GM12878 (cell line): ENCODE results near the gene GFRA1. TPM values are rescaled to one million over a fixed set of nuclear protein-coding genes. Genes with fewer than 3 reads are reported as not detected.

Experiments
- ATAC-seq: fragments of 200-7000 bp; cut with Tn5 transposase; 3 replicates; pipeline ENCODE4 v1.9.1; 2020; ENCODE audit warnings: mild to moderate bottlenecking, moderate library complexity
- BruUV-seq: library from RNA; stranded (reverse); fragments of 400-500 nt; replicated peaks from 2 replicates; lab custom pipeline; 2021; lab: Mats Ljungman, UMichigan
- CTCF ChIA-PET: fragments of 300-600 bp; sonication (Branson Sonifier 250); formaldehyde crosslinking; extraction: SDS; loops from one replicate; lab custom pipeline; 2021; ENCODE audit warnings: inconsistent platforms; lab: Yijun Ruan, JAX
- POLR2A ChIA-PET: fragments of 350-600 bp; formaldehyde crosslinking; extraction: SDS; loops from one replicate; lab custom pipeline; 2021; ENCODE audit warnings: inconsistent platforms; lab: Charles Lee
- RAD21 ChIA-PET: fragments of 300-600 bp; sonication (Branson Sonifier 250); formaldehyde crosslinking; loops from one replicate; lab custom pipeline; 2023; ENCODE audit warnings: antibody characterized with exemption; ENCODE audit not compliant: unreplicated experiment; lab: Charles Lee
- SMC1A ChIA-PET: fragments of 300-600 bp; sonication (Branson Sonifier 250); formaldehyde crosslinking; loops from one replicate; lab custom pipeline; 2023; ENCODE audit not compliant: unreplicated experiment, uncharacterized antibody; lab: Charles Lee
- DNase-seq: peaks from one replicate; pipeline ENCODE4 v3.0.0-alpha.2; 2011; ENCODE audit warnings: low read depth, low spot score
- FAIRE-seq: peaks from 3 replicates; lab custom pipeline; 2011; peaks lifted over from hg19 to GRCh38; lab: Jason Lieb, UNC
- H2AFZ ChIP-seq: 2 replicates; pipeline ENCODE4 v1.6.0; 2011; ENCODE audit warnings: low read depth, low read length, control low read depth; ENCODE audit not compliant: control insufficient read depth
- H3K27ac ChIP-seq: 2 replicates; pipeline ENCODE4 v1.5.1; 2011; ENCODE audit warnings: control low read depth; ENCODE audit not compliant: control insufficient read depth, insufficient read depth
- H3K27me3 ChIP-seq, 2 experiments: replicated peaks in 1 of 2; 2 replicates each; pipeline versions ENCODE4 v1.6.0 to v1.6.1; 2011; ENCODE audit warnings: low read length in 1 of 2; ENCODE audit not compliant: control insufficient read depth in 2 of 2, insufficient read depth in 2 of 2
- H3K36me3 ChIP-seq, 2 experiments: 2 replicates each; pipeline ENCODE4 v1.5.1; 2011; ENCODE audit warnings: low read length in 1 of 2; ENCODE audit not compliant: control insufficient read depth in 2 of 2, insufficient read depth in 2 of 2
- H3K4me1 ChIP-seq: 2 replicates; pipeline ENCODE4 v1.6.1; 2011; ENCODE audit warnings: mild to moderate bottlenecking, low read length, moderate library complexity, mixed read lengths; ENCODE audit not compliant: control insufficient read depth, insufficient read depth
- H3K4me2 ChIP-seq: 2 replicates; pipeline ENCODE4 v1.6.0; 2011; ENCODE audit warnings: control low read depth; ENCODE audit not compliant: control insufficient read depth, insufficient read depth
- H3K4me3 ChIP-seq: fragments of 200-600 bp; sonication (generic); 2 replicates; pipeline ENCODE4 v1.5.1; 2016
- H3K79me2 ChIP-seq: 2 replicates; pipeline ENCODE4 v1.6.0; 2011; ENCODE audit warnings: low read length; ENCODE audit not compliant: control insufficient read depth, insufficient read depth
- H3K9ac ChIP-seq: 2 replicates; pipeline ENCODE4 v1.8.0; 2011; ENCODE audit warnings: low read length, control low read depth, mixed read lengths; ENCODE audit not compliant: control insufficient read depth, insufficient read depth
- H3K9me3 ChIP-seq: replicated peaks from 3 replicates; pipeline ENCODE4 v1.5.1; 2011; ENCODE audit warnings: mild to moderate bottlenecking, low read length; ENCODE audit not compliant: control insufficient read depth, insufficient read depth
- H4K20me1 ChIP-seq: 2 replicates; pipeline ENCODE4 v1.6.0; 2011; ENCODE audit not compliant: control insufficient read depth, insufficient read depth
- ATF7 ChIP-seq: fragments of 450-650 bp; IDR thresholded peaks from 2 replicates; pipeline ENCODE4 v1.6.1; 2016; ENCODE audit warnings: low read depth, mild to moderate bottlenecking
- BRCA1 ChIP-seq: IDR thresholded peaks from 2 replicates; pipeline ENCODE4 v1.6.1; 2011; ENCODE audit warnings: low read depth, low read length, improper control_type of control experiment
- CBFB ChIP-seq: IDR thresholded peaks from 2 replicates; pipeline ENCODE4 v1.6.1; 2016; ENCODE audit warnings: antibody characterized with exemption, low read depth
- CBX3 ChIP-seq: fragments of 200-600 bp; sonication (generic); IDR thresholded peaks from 2 replicates; pipeline ENCODE4 v1.6.1; 2016; ENCODE audit warnings: low read depth, borderline replicate concordance
- MTA3 ChIP-seq: IDR thresholded peaks from 2 replicates; pipeline ENCODE4 v1.6.1; 2012; ENCODE audit warnings: low read length, inconsistent platforms, borderline replicate concordance
- PAX5 ChIP-seq: IDR thresholded peaks from 2 replicates; pipeline ENCODE4 v1.6.1; 2011; ENCODE audit warnings: low read depth, low read length, borderline replicate concordance
- RELB ChIP-seq: fragments of 450-650 bp; IDR thresholded peaks from 2 replicates; pipeline ENCODE4 v1.6.1; 2017; ENCODE audit warnings: low read depth, mild to moderate bottlenecking, moderate library complexity
- RFX5 ChIP-seq: IDR thresholded peaks from 2 replicates; pipeline ENCODE4 v1.6.1; 2011; ENCODE audit warnings: low read depth, low read length, improper control_type of control experiment
- ZSCAN29 ChIP-seq: fragments of 450-650 bp; IDR thresholded peaks from 2 replicates; pipeline ENCODE4 v1.6.1; 2017; ENCODE audit warnings: mild to moderate bottlenecking, moderate library complexity
- WGBS: methylation state at CpG from one replicate; pipeline ENCODE4 v1.1.6; 2016; ENCODE audit warnings: low lambda C conversion rate; ENCODE audit not compliant: insufficient replicate concordance, insufficient coverage; ENCODE audit errors: missing lambda C conversion rate; 5-methylcytosine and 5-hydroxymethylcytosine counted together
- in situ Hi-C: fragments of 300-500 bp; cut with MboI; formaldehyde crosslinking; loops from 9 replicates; pipeline ENCODE4 v1.14.3; 2018; ENCODE audit warnings: mixed read lengths
- intact Hi-C: fragments of 100-400 bp; cut with micrococcal nuclease; formaldehyde crosslinking; loops from one replicate; pipeline ENCODE4 v1.14.2; 2022; ENCODE audit not compliant: unreplicated experiment
- polyA plus RNA-seq, 11 experiments: library from polyadenylated mRNA; depleted of rRNA in 4 of 11; unstranded in 6 of 11; stranded (reverse) in 5 of 11; fragments of >200 nt; fragmentation: Nextera tagmentation in 4 of 11; fragmentation: Illumina TruSeq in 1 of 11; extraction: Ambion mirVana in 4 of 11; extraction: Trizol in 1 of 11; gene quantifications; 1 replicate in 1 of 11; 2 replicates in 10 of 11; pipeline versions ENCODE4 v1.2.1 to v1.2.3, GENCODE V29; 2011 to 2016; ENCODE audit warnings: inconsistent platforms in 2 of 11, missing spikeins in 2 of 11, low read depth in 1 of 11
- total RNA-seq, 4 experiments: library from RNA; depleted of rRNA in 3 of 4; stranded (reverse); fragments of >200 nt in 3 of 4; fragmentation: Illumina TruSeq in 1 of 4; extraction: Trizol in 1 of 4; gene quantifications; 2 replicates each; pipeline versions ENCODE4 v1.2.1 to v1.2.3, GENCODE V29; 2013 to 2021
- TF ChIP-seq, protein P1 (sequence below): fragments of 450-650 bp; IDR thresholded peaks from 2 replicates; pipeline ENCODE4 v1.6.1; 2017; ENCODE audit warnings: mild to moderate bottlenecking
- TF ChIP-seq, protein P2 (sequence below): fragments of 150-350 bp; IDR thresholded peaks from 2 replicates; pipeline ENCODE4 v1.6.1; 2016; ENCODE audit warnings: low read depth, low read length

GFRA1 gene
- total and polyA plus RNA-seq, 10 of the 15 experiments (the other 5 are each of a cell fraction or from before 2014, with no cell fraction given), result 0.05 to 0.19 TPM; not detected in 8

- ATAC-seq (no peak), DNase-seq (no peak), FAIRE-seq (no peak)
- H3K79me2 ChIP-seq, result no peaks in the 10 kb centered on the region
- ChIA-PET CTCF (interaction anchor here (0.7 kb wide), 1 partner anchor 85 kb away, joined by 5 read pairs; no protein-coding TSS in a partner anchor), SMC1A (interaction anchor here (1.3 kb wide), 1 partner anchor 14 kb away, joined by 3 read pairs; no protein-coding TSS in a partner anchor), RAD21 (no interaction called here), POLR2A (no interaction called here)
- no peaks in the 10 kb centered on the region for H3K27me3 ChIP-seq
- H4K20me1 ChIP-seq, result no peaks in the 10 kb centered on the region
- intact Hi-C loops, result no loop called here
- H3K36me3 ChIP-seq, result no peaks in the 10 kb centered on the region
- no peaks in the 10 kb centered on the region for H3K9me3 ChIP-seq
- no peak for TF ChIP-seq ATF7
- TF ChIP-seq CBX3, result no peak
- no peak for TF ChIP-seq RFX5
- no peak for TF ChIP-seq RELB
- TF ChIP-seq CBFB, result no peak
- no peak for TF ChIP-seq PAX5
- no peak overlapping the region for H2AFZ ChIP-seq
- no peak overlapping the region for H3K4me3 ChIP-seq
- 20% methylated on average over 4 of the region's 4 CpGs for WGBS
- H3K9ac ChIP-seq, result no peak overlapping the region
- BruUV-seq, result no TSS peak
- in situ Hi-C loops, result no loop called here
- H3K4me1 ChIP-seq, result no peaks in the 10 kb centered on the region
- no peak overlapping the region for H3K4me2 ChIP-seq
- no peak overlapping the region for H3K27ac ChIP-seq
Measured at GRCh38 chr10:116143673-116144222, 129.3 kb downstream of the GFRA1 start.

DNA sequence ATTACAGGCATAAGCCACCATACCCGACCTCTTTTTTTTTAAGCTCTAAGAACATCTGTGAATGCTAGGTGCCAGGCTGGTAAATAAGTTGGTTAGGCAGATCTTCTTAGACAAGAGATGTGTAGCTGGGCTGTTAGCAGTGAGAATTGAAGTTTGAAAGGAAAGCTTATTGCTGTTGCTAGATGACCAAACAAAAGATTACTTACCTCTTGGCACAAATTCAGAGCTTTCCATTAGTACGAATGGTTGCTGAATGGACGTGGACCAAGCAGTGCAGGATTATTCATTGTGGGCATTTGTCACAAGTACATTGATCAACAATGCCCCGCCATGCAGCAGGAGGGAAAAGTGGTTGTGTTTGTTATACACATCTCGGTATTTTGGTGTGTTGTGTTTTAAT lies 131.2 kb downstream of the GFRA1 start:
- Histone ChIP-seq H3K27me3 (no peaks in the 10 kb centered on the region), H2AFZ (no peak overlapping the region), H3K4me3 (no peak overlapping the region), H3K9ac (no peak overlapping the region), H3K36me3 (no peaks in the 10 kb centered on the region), H3K27ac (no peak overlapping the region), H3K79me2 (no peaks in the 10 kb centered on the region), H3K9me3 (no peaks in the 10 kb centered on the region), H4K20me1 (no peaks in the 10 kb centered on the region), H3K4me2 (no peak overlapping the region), H3K4me1 (no peaks in the 10 kb centered on the region)
- ChIA-PET SMC1A (no interaction called here), RAD21 (no interaction called here), POLR2A (no interaction called here), CTCF (no interaction called here)
- intact Hi-C loops, result no loop called here
- ATAC-seq (no peak), FAIRE-seq (no peak), DNase-seq (no peak)
- no TSS peak for BruUV-seq
- WGBS, result 0% methylated on average over 5 of the region's 5 CpGs
- in situ Hi-C loops, result no loop called here
- TF ChIP-seq BRCA1 (no peak), ZSCAN29 (no peak), MTA3 (no peak), CBFB (no peak), ATF7 (no peak)
- TF ChIP-seq, protein P1, sequence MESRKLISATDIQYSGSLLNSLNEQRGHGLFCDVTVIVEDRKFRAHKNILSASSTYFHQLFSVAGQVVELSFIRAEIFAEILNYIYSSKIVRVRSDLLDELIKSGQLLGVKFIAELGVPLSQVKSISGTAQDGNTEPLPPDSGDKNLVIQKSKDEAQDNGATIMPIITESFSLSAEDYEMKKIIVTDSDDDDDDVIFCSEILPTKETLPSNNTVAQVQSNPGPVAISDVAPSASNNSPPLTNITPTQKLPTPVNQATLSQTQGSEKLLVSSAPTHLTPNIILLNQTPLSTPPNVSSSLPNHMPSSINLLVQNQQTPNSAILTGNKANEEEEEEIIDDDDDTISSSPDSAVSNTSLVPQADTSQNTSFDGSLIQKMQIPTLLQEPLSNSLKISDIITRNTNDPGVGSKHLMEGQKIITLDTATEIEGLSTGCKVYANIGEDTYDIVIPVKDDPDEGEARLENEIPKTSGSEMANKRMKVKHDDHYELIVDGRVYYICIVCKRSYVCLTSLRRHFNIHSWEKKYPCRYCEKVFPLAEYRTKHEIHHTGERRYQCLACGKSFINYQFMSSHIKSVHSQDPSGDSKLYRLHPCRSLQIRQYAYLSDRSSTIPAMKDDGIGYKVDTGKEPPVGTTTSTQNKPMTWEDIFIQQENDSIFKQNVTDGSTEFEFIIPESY, result no peak
- TF ChIP-seq, protein P2, sequence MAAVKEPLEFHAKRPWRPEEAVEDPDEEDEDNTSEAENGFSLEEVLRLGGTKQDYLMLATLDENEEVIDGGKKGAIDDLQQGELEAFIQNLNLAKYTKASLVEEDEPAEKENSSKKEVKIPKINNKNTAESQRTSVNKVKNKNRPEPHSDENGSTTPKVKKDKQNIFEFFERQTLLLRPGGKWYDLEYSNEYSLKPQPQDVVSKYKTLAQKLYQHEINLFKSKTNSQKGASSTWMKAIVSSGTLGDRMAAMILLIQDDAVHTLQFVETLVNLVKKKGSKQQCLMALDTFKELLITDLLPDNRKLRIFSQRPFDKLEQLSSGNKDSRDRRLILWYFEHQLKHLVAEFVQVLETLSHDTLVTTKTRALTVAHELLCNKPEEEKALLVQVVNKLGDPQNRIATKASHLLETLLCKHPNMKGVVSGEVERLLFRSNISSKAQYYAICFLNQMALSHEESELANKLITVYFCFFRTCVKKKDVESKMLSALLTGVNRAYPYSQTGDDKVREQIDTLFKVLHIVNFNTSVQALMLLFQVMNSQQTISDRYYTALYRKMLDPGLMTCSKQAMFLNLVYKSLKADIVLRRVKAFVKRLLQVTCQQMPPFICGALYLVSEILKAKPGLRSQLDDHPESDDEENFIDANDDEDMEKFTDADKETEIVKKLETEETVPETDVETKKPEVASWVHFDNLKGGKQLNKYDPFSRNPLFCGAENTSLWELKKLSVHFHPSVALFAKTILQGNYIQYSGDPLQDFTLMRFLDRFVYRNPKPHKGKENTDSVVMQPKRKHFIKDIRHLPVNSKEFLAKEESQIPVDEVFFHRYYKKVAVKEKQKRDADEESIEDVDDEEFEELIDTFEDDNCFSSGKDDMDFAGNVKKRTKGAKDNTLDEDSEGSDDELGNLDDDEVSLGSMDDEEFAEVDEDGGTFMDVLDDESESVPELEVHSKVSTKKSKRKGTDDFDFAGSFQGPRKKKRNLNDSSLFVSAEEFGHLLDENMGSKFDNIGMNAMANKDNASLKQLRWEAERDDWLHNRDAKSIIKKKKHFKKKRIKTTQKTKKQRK, result no peak
